Smooth muscle cell (in vitro differentiated cells): ENCODE measurements around the gene TXK. TPM values are rescaled to one million over a fixed set of nuclear protein-coding genes. Genes with fewer than 3 reads are reported as not detected.

ENCODE experiments used
- DNase-seq: peaks from one replicate; lab custom pipeline; 2025; ENCODE audit not compliant: unreplicated experiment; lab: John Stamatoyannopoulos, UW
- H2AFZ ChIP-seq: fragments of 200-600 bp; sonication (generic); 2 replicates; pipeline ENCODE4 v1.6.0; 2016; ENCODE audit warnings: antibody characterized with exemption, low read depth, mild to moderate bottlenecking
- H3F3A ChIP-seq: fragments of 200-600 bp; sonication (generic); 2 replicates; pipeline ENCODE4 v1.6.0; 2017; ENCODE audit warnings: antibody characterized with exemption, low read depth
- H3K27ac ChIP-seq: fragments of 200-600 bp; sonication (generic); 2 replicates; pipeline ENCODE4 v1.5.1; 2016; ENCODE audit warnings: low read depth, mild to moderate bottlenecking
- H3K27me3 ChIP-seq: fragments of 200-600 bp; sonication (generic); 2 replicates; pipeline ENCODE4 v1.6.1; 2016; ENCODE audit warnings: low read depth, mild to moderate bottlenecking
- H3K36me3 ChIP-seq: fragments of 200-600 bp; sonication (generic); 2 replicates; pipeline ENCODE4 v1.5.1; 2016; ENCODE audit warnings: low read depth
- H3K4me1 ChIP-seq: fragments of 200-600 bp; sonication (generic); 2 replicates; pipeline ENCODE4 v1.5.1; 2016; ENCODE audit warnings: low read depth
- H3K4me2 ChIP-seq: fragments of 200-600 bp; sonication (generic); 2 replicates; pipeline ENCODE4 v1.6.0; 2016; ENCODE audit warnings: mild to moderate bottlenecking
- H3K4me3 ChIP-seq: fragments of 200-600 bp; sonication (generic); 2 replicates; pipeline ENCODE4 v1.5.1; 2016; ENCODE audit warnings: mild to moderate bottlenecking
- H3K79me2 ChIP-seq: fragments of 200-600 bp; sonication (generic); 2 replicates; pipeline ENCODE4 v1.6.0; 2016; ENCODE audit warnings: low read depth, mild to moderate bottlenecking
- H3K9ac ChIP-seq: fragments of 200-600 bp; sonication (generic); 2 replicates; pipeline ENCODE4 v1.6.0; 2016; ENCODE audit warnings: low read depth
- H3K9me3 ChIP-seq: fragments of 200-600 bp; sonication (generic); replicated peaks from 2 replicates; pipeline ENCODE4 v1.5.1; 2016; ENCODE audit warnings: low read depth
- H4K20me1 ChIP-seq: fragments of 200-600 bp; sonication (generic); 2 replicates; pipeline ENCODE4 v1.6.0; 2016; ENCODE audit warnings: low read depth
- WGBS: methylation state at CpG from one replicate; pipeline ENCODE4 v1.1.7; 2016; ENCODE audit warnings: low lambda C conversion rate; 5-methylcytosine and 5-hydroxymethylcytosine counted together
- polyA plus RNA-seq: library from polyadenylated mRNA; unstranded; fragments of >200 nt; fragmentation: Nextera tagmentation; extraction: Ambion mirVana; gene quantifications from 2 replicates; pipeline ENCODE4 v1.2.1, GENCODE V29; 2016
- total RNA-seq: library from RNA; depleted of rRNA; stranded (reverse); fragments of >200 nt; gene quantifications from 2 replicates; pipeline ENCODE4 v1.2.3, GENCODE V29; 2014
- TF ChIP-seq, protein P1 (sequence below): fragments of 200-600 bp; sonication (generic); IDR thresholded peaks from 2 replicates; pipeline ENCODE4 v1.5.1; 2017; ENCODE audit warnings: borderline replicate concordance, mild to moderate bottlenecking, antibody characterized with exemption; ENCODE audit not compliant: insufficient read depth, poor library complexity, severe bottlenecking

The TXK gene
- total and polyA plus RNA-seq, 2 experiments from 2014 or later, result 0.09 TPM; not detected in 1

DNA sequence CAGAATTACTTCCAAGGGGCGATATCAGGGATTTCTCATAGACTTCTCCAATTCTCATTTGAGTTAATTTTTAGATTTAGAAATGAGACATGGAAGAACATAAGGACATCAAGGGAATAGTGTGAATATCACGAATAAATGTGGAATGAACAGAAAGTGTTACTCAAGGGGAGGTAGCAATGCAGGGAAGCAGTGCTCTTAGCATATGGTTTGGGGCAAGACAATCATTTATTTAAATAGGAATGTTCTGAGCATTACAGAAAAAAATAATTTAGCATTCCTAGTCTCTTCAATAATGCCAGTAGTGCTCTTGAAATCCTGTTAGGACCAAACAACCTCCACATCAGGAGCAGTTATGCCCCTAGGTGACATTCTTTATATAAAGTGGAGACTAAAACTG lies 55.6 kb downstream of the TXK start:
- Histone ChIP-seq H3K27me3 (no peaks in the 10 kb centered on the region), H3K9ac (no peak overlapping the region), H3K4me1 (no peaks in the 10 kb centered on the region), H3K9me3 (no peaks in the 10 kb centered on the region), H3F3A (no peaks in the 10 kb centered on the region), H3K27ac (no peak overlapping the region), H4K20me1 (no peaks in the 10 kb centered on the region), H3K36me3 (no peaks in the 10 kb centered on the region), H3K4me2 (no peak overlapping the region), H2AFZ (no peak overlapping the region), H3K79me2 (no peaks in the 10 kb centered on the region), H3K4me3 (no peak overlapping the region)
- DNase-seq, result no peak
- TF ChIP-seq, protein P1, sequence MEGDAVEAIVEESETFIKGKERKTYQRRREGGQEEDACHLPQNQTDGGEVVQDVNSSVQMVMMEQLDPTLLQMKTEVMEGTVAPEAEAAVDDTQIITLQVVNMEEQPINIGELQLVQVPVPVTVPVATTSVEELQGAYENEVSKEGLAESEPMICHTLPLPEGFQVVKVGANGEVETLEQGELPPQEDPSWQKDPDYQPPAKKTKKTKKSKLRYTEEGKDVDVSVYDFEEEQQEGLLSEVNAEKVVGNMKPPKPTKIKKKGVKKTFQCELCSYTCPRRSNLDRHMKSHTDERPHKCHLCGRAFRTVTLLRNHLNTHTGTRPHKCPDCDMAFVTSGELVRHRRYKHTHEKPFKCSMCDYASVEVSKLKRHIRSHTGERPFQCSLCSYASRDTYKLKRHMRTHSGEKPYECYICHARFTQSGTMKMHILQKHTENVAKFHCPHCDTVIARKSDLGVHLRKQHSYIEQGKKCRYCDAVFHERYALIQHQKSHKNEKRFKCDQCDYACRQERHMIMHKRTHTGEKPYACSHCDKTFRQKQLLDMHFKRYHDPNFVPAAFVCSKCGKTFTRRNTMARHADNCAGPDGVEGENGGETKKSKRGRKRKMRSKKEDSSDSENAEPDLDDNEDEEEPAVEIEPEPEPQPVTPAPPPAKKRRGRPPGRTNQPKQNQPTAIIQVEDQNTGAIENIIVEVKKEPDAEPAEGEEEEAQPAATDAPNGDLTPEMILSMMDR, result no peak
- WGBS, result 95% methylated on average over 2 of the region's 2 CpGs

DNA sequence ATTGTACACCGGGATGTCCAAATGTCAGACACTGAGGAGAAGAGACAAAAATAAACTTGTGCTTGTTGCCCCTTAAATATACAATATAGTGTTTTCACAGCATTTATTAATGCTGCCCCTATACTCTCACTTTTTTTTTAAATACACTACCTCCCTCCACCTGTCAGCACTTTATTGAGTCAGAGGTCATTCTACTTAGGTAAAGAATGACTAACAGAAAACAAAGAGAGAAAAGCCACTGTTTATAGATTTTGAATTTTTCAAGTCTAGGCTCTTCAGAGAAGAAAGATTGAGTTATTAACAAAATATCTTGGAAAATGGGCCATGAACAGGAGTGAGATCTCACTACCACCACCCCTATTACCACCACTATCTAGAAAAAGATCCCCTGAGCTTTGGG lies 59.4 kb downstream of the TXK start:
- Histone ChIP-seq H3K4me2 (no peak overlapping the region), H2AFZ (no peak overlapping the region), H3K4me3 (no peak overlapping the region), H3K36me3 (no peaks in the 10 kb centered on the region), H3K9me3 (no peaks in the 10 kb centered on the region), H3K79me2 (no peaks in the 10 kb centered on the region), H3K9ac (no peak overlapping the region), H4K20me1 (no peaks in the 10 kb centered on the region), H3F3A (no peaks in the 10 kb centered on the region), H3K27ac (no peak overlapping the region), H3K27me3 (no peaks in the 10 kb centered on the region), H3K4me1 (no peaks in the 10 kb centered on the region)
- no peak for DNase-seq
- 92% methylated on average over 1 of the region's 1 CpG for WGBS
- TF ChIP-seq, protein P1, result no peak

DNA sequence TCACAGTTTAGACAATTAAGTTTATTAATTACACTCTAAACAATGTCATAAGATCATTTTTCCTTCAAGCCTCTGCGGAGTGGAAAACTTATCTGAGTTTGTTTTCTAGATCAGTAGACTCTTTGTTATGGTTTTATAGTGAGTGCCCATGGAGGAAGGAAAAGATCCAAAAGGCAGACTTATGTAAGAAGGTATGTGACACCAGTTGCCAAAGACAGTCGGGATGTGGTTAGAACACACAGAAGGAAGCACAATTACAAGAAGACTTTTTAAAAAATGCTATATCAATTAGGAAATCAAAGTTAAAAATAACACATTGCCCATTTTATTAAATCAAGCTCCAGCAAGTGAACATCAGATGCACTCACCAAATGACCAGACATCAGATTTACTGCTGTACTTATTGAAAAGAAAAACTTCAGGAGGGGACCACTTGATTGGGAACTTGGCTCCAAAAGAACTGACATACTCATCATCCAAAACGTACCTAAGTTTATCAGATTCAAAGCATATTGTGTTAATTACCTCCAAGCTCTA lies 60.4 kb downstream of the TXK start:
- Histone ChIP-seq H3K9me3 (no peaks in the 10 kb centered on the region), H3F3A (no peaks in the 10 kb centered on the region), H2AFZ (no peak overlapping the region), H3K4me3 (no peak overlapping the region), H3K36me3 (no peaks in the 10 kb centered on the region), H3K27ac (no peak overlapping the region), H3K79me2 (no peaks in the 10 kb centered on the region), H4K20me1 (no peaks in the 10 kb centered on the region), H3K4me1 (no peaks in the 10 kb centered on the region), H3K4me2 (no peak overlapping the region), H3K27me3 (no peaks in the 10 kb centered on the region), H3K9ac (no peak overlapping the region)
- DNase-seq, result no peak
- TF ChIP-seq, protein P1, result no peak
- 86% methylated on average over 3 of the region's 3 CpGs for WGBS

DNA sequence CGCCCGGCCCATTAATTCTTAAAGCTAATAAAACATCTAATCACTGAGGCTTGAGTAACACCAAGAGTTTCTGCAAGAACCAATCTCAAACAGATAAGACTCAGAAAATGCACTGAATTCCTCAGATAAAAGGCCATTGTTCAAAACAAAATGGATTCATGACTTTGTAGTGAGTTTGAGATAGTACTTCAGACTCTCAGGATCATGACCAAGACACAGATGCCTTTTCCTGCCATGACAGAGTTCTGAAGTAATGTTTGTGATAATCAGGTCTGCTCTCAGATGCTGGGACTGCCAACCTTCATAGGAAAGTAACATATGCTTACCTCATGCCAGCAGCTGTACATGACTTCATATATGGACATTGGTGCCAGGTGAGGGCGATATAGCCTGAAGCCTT lies 62.9 kb downstream of the TXK start:
- Histone ChIP-seq H3K27ac (no peak overlapping the region), H3K4me3 (no peak overlapping the region), H3K4me2 (no peak overlapping the region), H4K20me1 (no peaks in the 10 kb centered on the region), H3K4me1 (no peaks in the 10 kb centered on the region), H3F3A (no peaks in the 10 kb centered on the region), H3K9me3 (no peaks in the 10 kb centered on the region), H3K79me2 (no peaks in the 10 kb centered on the region), H3K9ac (no peak overlapping the region), H3K27me3 (no peaks in the 10 kb centered on the region), H2AFZ (no peak overlapping the region), H3K36me3 (no peaks in the 10 kb centered on the region)
- no peak for DNase-seq
- WGBS, result 80% methylated on average over 3 of the region's 3 CpGs
- TF ChIP-seq, protein P1, result no peak
